Measurements from ENCODE around the gene TLK1. TPM values are rescaled to one million over a fixed set of nuclear protein-coding genes. Genes with fewer than 3 reads are reported as not detected.

The TLK1 gene
- total RNA-seq, 1 experiment from 2014 or later, result 79.1 TPM

DNA sequence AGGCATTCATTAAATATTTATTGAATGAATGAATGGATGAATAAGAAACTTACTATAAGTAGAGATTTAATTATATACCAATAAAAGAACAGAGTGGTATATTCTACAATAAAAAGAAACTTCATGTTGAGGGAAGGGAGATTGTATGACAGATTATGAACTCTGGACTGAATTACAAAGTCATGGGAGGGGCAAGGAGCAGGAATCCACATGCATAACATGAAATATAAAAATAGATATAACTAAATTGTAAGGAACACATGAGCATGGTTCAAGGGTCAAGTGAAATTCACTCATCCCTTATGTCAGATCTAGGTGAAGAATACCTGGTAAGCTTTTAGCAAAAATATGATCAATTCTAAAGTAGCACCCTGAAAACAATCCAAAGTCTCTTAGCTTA is 27.1 kb upstream of the TLK1 start:
- BruUV-seq (replicated peaks), result no TSS peak
- intact Hi-C loops (cut with micrococcal nuclease; ENCODE audit: unreplicated experiment), result no loop called here
- H3K36me3 ChIP-seq (ENCODE audit: insufficient read depth, low read length, poor library complexity, severe bottlenecking), result no peaks in the 10 kb centered on the region
- ChIA-PET POLR2A (ENCODE audit: low non-redundant PET) (no interaction called here), CTCF (no interaction called here)
- DNase-seq (ENCODE audit: low spot score), result no peak
- no peaks in the 10 kb centered on the region for H3K9me3 ChIP-seq (ENCODE audit: low read depth, low read length, poor library complexity, severe bottlenecking)
- no peak overlapping the region for H3K4me3 ChIP-seq (ENCODE audit: low read depth, low read length, poor library complexity, severe bottlenecking)
- no peaks in the 10 kb centered on the region for H3K4me1 ChIP-seq (ENCODE audit: insufficient read depth, low read length, poor library complexity, severe bottlenecking)
- H3K27me3 ChIP-seq (replicated peaks; ENCODE audit: insufficient read depth, low read depth, low read length, poor library complexity), result no peaks in the 10 kb centered on the region
- H3K27ac ChIP-seq (ENCODE audit: low read depth, low read length, poor library complexity, severe bottlenecking), result no peak overlapping the region
- no peak for TF ChIP-seq EZH2 (IDR thresholded peaks at IDR 0.05; ENCODE audit: borderline replicate concordance, low read depth, low read length, poor library complexity, severe bottlenecking)
- no peak for TF ChIP-seq CTCF (conservative IDR thresholded peaks at IDR 0.05; ENCODE audit: low read depth, low read length)

DNA sequence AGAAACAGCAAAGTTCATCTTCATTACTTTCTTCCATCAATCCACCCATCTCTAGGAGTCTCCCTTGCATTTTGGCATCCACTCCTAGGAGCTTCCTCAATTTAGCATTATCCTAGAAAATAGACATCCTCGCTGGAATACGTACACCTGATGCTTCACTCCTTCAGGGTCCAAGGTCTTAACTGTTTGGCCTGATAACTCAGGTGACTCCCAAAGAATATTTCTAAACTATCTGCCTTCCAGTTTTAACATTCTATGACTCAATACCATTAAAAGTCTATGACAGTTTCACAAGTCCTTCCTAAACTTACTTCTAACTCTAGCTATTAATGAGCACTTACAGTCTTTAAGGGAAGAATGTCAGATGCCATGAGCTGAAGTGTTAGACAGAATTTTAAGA is 26.5 kb upstream of the TLK1 start:
- no TSS peak for BruUV-seq (replicated peaks)
- no peaks in the 10 kb centered on the region for H3K36me3 ChIP-seq (ENCODE audit: insufficient read depth, low read length, poor library complexity, severe bottlenecking)
- no peaks in the 10 kb centered on the region for H3K4me1 ChIP-seq (ENCODE audit: insufficient read depth, low read length, poor library complexity, severe bottlenecking)
- H3K4me3 ChIP-seq (ENCODE audit: low read depth, low read length, poor library complexity, severe bottlenecking), result no peak overlapping the region
- intact Hi-C loops (cut with micrococcal nuclease; ENCODE audit: unreplicated experiment), result no loop called here
- no peak overlapping the region for H3K27ac ChIP-seq (ENCODE audit: low read depth, low read length, poor library complexity, severe bottlenecking)
- H3K9me3 ChIP-seq (ENCODE audit: low read depth, low read length, poor library complexity, severe bottlenecking), result no peaks in the 10 kb centered on the region
- TF ChIP-seq CTCF (conservative IDR thresholded peaks at IDR 0.05; ENCODE audit: low read depth, low read length), result no peak
- no peak for TF ChIP-seq EZH2 (IDR thresholded peaks at IDR 0.05; ENCODE audit: borderline replicate concordance, low read depth, low read length, poor library complexity, severe bottlenecking)
- no peaks in the 10 kb centered on the region for H3K27me3 ChIP-seq (replicated peaks; ENCODE audit: insufficient read depth, low read depth, low read length, poor library complexity)
- ChIA-PET CTCF (no interaction called here), POLR2A (ENCODE audit: low non-redundant PET) (no interaction called here)
- no peak for DNase-seq (ENCODE audit: low spot score)

DNA sequence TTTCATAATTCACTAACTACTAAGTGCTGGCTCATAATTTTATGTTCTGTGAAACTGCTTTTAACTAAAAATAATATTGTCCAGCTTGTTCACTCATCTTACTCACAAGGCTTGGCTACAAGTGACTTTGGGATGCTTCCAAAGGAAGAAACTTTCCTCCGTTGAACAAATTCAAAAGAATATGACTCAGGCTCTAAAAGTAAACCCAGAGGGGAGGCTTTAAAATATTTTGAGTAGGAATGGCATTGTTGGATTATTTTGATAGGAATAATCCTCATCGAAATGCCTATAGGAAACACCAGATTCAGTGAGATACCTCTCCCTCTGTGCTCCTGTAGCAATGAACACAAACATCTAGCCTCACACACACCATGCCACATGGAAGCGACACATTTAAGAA is 25.2 kb upstream of the TLK1 start:
- intact Hi-C loops (cut with micrococcal nuclease; ENCODE audit: unreplicated experiment), result no loop called here
- H3K36me3 ChIP-seq (ENCODE audit: insufficient read depth, low read length, poor library complexity, severe bottlenecking), result no peaks in the 10 kb centered on the region
- DNase-seq (ENCODE audit: low spot score), result no peak
- ChIA-PET CTCF (no interaction called here), POLR2A (ENCODE audit: low non-redundant PET) (no interaction called here)
- no peak for TF ChIP-seq CTCF (conservative IDR thresholded peaks at IDR 0.05; ENCODE audit: low read depth, low read length)
- no peak for TF ChIP-seq EZH2 (IDR thresholded peaks at IDR 0.05; ENCODE audit: borderline replicate concordance, low read depth, low read length, poor library complexity, severe bottlenecking)
- no peaks in the 10 kb centered on the region for H3K4me1 ChIP-seq (ENCODE audit: insufficient read depth, low read length, poor library complexity, severe bottlenecking)
- no peaks in the 10 kb centered on the region for H3K9me3 ChIP-seq (ENCODE audit: low read depth, low read length, poor library complexity, severe bottlenecking)
- H3K27me3 ChIP-seq (replicated peaks; ENCODE audit: insufficient read depth, low read depth, low read length, poor library complexity), result no peaks in the 10 kb centered on the region
- no TSS peak for BruUV-seq (replicated peaks)
- no peak overlapping the region for H3K27ac ChIP-seq (ENCODE audit: low read depth, low read length, poor library complexity, severe bottlenecking)
- no peak overlapping the region for H3K4me3 ChIP-seq (ENCODE audit: low read depth, low read length, poor library complexity, severe bottlenecking)
